Upper lobe of left lung (tissue), 4 donors: Measurements from ENCODE around the gene SGTA.

Source experiments
- CTCF ChIP-seq, 6 experiments: fragments of 450-650 bp in 4 of 6; fragments of 200-600 bp in 2 of 6; sonication (generic) in 2 of 6; IDR thresholded peaks; one replicate each; pipeline ENCODE4 v1.5.1; 2016 to 2019; ENCODE audit warnings: antibody characterized with exemption in 6 of 6
- POLR2A ChIP-seq, 4 donors: fragments of 450-650 bp; IDR thresholded peaks; one replicate each; pipeline ENCODE4 v1.5.1; 2016 to 2017; ENCODE audit warnings: antibody characterized with exemption in 4 of 4, mild to moderate bottlenecking in 2 of 4

- TF ChIP-seq CTCF (IDR thresholded peaks at IDR 0.05) (no peak), POLR2A (IDR thresholded peaks at IDR 0.05) (no peak)
Measured at GRCh38 chr19:2761309-2761677, 21.8 kb downstream of the SGTA start.
